Right ventricle myocardium inferior (tissue), 1 donor: ENCODE measurements around the gene ARL15. TPM values are rescaled to one million over a fixed set of nuclear protein-coding genes. Genes with fewer than 3 reads are reported as not detected.

Experiments
- ATAC-seq: fragments of 200-7000 bp; cut with Tn5 transposase; one replicate; pipeline ENCODE4 v1.9.1; 2020; ENCODE audit warnings: mild to moderate bottlenecking, moderate library complexity
- DNase-seq: peaks from one replicate; pipeline ENCODE4 v3.0.0; 2021; ENCODE audit errors: missing footprints
- intact Hi-C: fragments of 100-400 bp; cut with DNase I; formaldehyde crosslinking; loops from one replicate; pipeline ENCODE4 v1.11.0; 2022
- total RNA-seq: library from RNA; stranded (reverse); fragmentation: NEBNext Ultra II Directional; extraction: Animal tissue kit (Norgen Biotek cat#: 25700); gene quantifications from one replicate; pipeline ENCODE4 v1.2.1, GENCODE V29; 2021
- donor health status: DM: no; HTN: yes; CAD: no; lungs with severe emphysema.

The ARL15 gene
- total RNA-seq, 1 donor from 2014 or later: 23.7 TPM

DNA sequence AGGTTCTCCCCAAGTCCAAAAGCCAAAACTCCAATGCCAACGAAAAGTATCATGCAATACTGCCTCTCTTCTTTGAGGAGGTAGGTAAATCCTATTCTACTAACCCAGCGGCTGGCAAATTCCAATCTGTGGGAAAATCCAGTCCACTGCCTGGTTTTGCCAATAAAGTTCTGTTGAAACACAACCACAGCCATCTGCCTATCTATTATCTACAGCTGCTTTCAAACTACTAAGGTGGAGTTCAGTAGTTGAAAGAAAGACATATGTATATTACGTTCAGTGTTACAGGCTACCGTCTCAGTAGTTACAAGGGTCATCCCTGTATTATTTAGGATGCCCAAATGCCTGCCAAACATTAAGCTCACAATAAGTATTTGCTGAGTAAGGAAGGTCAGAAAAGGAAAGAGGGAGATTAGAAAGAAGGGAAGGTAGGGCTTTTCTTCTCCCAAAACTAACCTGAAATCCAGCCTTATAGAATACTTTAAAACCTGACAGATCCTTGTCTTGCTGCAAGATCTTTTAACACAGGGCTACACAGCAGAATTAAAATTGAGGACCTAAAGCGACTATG is 16.2 kb downstream of the ARL15 start:
- intact Hi-C loops: no loop called here
- no peak for DNase-seq
- no peak for ATAC-seq

DNA sequence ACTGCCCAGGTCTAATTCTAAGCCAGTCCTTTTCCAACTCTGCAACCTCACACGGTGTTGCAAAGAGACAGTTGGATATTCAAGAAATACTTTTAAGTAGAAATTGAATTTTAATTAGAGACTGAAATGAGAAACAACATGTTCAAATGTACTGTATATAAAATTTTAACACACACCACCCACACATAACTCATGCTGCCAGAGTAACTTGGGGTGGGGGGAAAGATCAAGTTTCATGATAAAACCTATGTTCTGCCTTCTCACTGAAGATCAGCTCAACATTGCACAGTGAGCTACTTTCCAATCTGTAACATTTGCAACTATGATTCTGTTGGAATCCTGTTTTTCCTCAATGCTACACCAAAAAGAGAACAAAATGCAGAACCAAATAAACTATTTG is 17.5 kb downstream of the ARL15 start:
- no peak for DNase-seq
- intact Hi-C loops: no loop called here
- no peak for ATAC-seq

GRCh38 chr5:54291498-54291897 is 18.9 kb downstream of the ARL15 start:
- no peak for DNase-seq
- intact Hi-C loops: no loop called here
- ATAC-seq: no peak

DNA sequence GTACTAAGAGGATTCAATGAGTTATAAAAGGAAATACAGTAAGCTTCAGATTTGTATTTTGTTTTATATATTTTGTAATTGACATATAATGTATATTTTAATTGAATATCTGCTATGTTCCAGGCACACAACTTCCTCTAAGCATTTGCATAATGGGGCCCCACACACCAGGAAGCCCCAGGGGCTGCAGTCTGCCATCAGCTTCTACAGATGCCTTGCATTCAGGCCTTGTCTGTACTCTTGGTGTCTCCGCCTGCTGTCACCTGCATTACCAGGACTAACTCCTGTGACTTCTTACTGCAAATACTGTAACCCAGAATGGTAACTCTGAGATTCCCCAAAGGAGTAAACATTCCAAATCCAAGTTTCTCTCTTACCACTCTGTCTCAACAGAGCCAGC is 20.6 kb downstream of the ARL15 start:
- ATAC-seq: no peak
- DNase-seq: no peak
- intact Hi-C loops: no loop called here

- DNase-seq: no peak
- no peak for ATAC-seq
These were observed 21.7 kb downstream of the ARL15 start for GRCh38 chr5:54288568-54289217.

DNA sequence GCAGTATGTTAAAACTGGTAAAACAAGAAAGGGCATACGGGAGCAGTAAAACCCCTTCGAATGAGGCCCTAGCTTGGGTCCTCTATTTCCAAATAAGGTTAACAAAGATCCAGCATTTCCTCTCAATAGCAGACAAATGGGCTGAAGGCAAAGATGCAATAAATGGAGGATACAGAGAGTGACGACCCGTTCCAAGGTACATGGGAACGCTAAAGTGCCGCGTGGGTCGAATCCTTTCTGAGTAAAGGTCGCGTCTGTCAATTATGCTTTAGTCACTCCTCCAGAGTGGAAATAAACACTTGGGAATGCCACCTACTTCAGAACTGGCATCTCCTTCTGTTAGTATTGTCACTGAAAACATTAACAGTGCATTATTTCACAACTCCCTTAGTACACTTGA is 24.7 kb downstream of the ARL15 start:
- intact Hi-C loops: no loop called here
- DNase-seq: no peak
- ATAC-seq: no peak

More at GRCh38 chr5:54288568-54289217, 21.7 kb downstream of the ARL15 start:
- intact Hi-C loops: no loop called here

- ATAC-seq (no peak), DNase-seq (no peak)
- intact Hi-C loops: no loop called here
These were observed 25.8 kb downstream of the ARL15 start for GRCh38 chr5:54284586-54284985.

- ATAC-seq (no peak), DNase-seq (no peak)
- intact Hi-C loops: no loop called here
These were observed 27.5 kb downstream of the ARL15 start for GRCh38 chr5:54282876-54283275.

GRCh38 chr5:54281960-54282692 is 28.2 kb downstream of the ARL15 start:
- DNase-seq: no peak
- intact Hi-C loops: no loop called here
- ATAC-seq: no peak

DNA sequence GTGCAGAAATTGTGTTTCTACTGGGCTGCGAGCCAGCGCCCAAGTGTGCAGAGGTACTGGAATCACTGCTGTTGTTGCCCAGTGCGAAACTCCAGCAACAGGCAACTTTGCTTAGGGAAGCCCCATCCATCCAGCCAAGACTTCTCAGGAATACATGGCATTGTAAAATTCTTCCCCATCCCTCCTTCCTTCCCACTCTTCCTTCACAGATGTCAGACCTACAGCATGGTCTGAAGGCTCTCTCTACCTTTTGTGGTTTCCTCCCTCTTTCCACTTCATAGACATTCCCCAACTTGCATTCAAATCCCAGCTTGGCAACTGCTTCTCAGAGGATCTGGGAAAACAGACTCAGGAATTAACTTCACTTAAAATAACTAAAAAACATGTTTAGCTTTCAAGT is 30.4 kb downstream of the ARL15 start:
- DNase-seq (no peak), ATAC-seq (no peak)
- intact Hi-C loops: no loop called here

- intact Hi-C loops: no loop called here
- ATAC-seq: no peak
These were observed 31.2 kb downstream of the ARL15 start for GRCh38 chr5:54278979-54279717.

GRCh38 chr5:54278036-54278830 is 32.1 kb downstream of the ARL15 start:
- DNase-seq (no peak), ATAC-seq (no peak)
- intact Hi-C loops: no loop called here

More at GRCh38 chr5:54278979-54279717, 31.2 kb downstream of the ARL15 start:
- no peak for DNase-seq

DNA sequence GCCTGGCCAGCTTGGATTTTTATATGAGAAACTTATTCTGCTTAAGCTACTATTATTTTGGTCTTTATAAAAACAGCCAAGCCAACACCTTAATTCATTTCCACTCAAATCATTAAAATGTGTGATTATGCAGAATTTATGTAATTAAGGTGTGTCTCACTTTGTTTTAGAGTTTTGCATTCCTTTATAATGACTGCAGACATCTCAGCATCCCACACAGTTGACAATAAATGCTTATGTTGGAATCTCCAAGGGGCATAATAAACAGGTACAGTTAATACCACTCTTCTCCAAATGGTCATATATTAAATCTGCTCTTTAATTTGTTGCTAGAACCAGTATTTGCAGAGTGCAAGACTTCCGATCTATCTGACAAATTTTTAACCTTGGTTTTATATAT is 34.3 kb downstream of the ARL15 start:
- intact Hi-C loops: no loop called here
- ATAC-seq (no peak), DNase-seq (no peak)

DNA sequence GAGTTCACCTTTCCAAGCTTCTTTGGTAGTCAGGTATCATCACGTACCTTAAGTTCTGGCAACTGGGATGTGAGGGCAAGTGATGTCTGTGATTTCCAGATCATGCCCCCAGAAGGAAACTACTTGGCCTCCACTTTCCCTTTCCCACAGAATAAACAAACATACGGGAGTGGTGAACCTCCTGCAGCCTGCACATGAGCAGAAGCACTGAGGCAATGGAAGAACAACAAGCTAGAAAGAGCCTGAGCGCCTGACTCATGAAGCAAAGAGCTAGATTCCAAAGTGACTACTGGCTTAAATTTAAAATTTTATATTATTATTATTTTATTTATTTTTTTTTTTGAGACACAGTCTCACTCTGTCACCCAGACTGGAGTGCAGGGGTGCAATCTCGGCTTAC is 35.0 kb downstream of the ARL15 start:
- intact Hi-C loops: no loop called here
- ATAC-seq (no peak), DNase-seq (no peak)

DNA sequence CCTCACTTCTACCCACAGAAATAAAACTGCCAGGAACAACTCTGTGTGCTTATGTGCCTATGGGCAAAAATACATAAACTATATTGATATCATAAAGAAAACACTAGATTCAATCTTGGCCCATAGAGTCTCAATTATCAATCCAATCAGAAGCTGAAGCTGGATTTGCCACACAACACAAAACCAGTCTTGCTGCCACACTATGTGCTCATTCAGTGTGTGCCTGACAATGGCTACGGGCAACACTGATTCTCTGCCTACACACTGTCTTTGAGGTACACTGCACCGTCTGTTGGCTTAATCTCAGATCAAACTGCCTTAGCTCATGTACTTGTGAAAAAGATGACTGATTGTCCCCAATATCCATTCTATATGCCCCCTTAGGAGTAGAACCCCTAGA is 35.4 kb downstream of the ARL15 start:
- ATAC-seq (no peak), DNase-seq (no peak)
- intact Hi-C loops: no loop called here

GRCh38 chr5:54273715-54274114 is 36.7 kb downstream of the ARL15 start:
- ATAC-seq (no peak), DNase-seq (no peak)
- intact Hi-C loops: no loop called here

DNA sequence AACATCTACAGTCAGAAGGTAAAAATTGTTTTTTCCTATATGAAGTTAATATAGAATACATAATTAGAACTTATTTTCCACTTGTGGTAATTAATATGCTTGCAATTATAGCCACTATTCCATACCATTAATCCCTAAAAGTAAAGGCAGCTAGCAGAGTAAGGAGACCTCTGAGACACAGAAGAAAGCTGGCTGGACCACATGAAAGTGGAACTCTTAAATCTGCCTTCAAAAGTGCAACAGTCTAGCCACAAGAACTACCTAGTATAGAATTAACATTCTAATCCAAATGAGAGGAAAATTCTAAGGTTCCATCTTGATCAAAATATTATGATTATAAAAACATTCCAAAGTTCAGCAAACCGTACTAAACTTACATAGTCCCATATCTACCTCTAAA is 37.6 kb downstream of the ARL15 start:
- intact Hi-C loops: no loop called here
- ATAC-seq (no peak), DNase-seq (no peak)

DNA sequence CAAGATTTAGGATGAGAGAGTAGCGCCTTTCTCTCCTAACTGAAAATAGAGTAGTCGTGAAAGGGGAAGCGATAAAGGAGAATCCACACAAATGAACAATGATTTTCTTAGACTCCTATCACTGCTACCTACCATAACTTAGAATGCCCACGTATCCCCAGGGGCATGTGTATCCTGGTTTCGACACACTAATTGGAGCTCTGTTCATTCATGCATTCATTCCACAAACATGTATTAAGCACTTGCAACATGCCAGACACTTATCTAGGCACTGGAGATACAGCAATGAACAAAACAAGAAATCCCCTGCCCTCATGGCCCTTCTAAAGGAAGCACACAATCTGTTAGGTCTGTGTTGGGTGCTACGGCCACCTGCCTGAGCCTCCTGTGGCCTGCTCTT is 40.0 kb downstream of the ARL15 start:
- ATAC-seq (no peak), DNase-seq (no peak)
- intact Hi-C loops: no loop called here

- no peak for ATAC-seq
- intact Hi-C loops: no loop called here
- no peak for DNase-seq
These were observed 45.8 kb downstream of the ARL15 start for GRCh38 chr5:54264574-54264973.
